ENCODE results near the gene GOLGA2. TPM values are rescaled to one million over a fixed set of nuclear protein-coding genes. Genes with fewer than 3 reads are reported as not detected.

Gene GOLGA2
- total RNA-seq, 1 donor from 2014 or later = 105 TPM

GRCh38 chr9:128314697-128315096 is 38.9 kb upstream of the GOLGA2 start:
- DNase-seq (ENCODE audit: low read depth) (no peak), FAIRE-seq (no peak)
- Histone ChIP-seq H3K27ac (ENCODE audit: low read depth, low read length) (no peak overlapping the region), H3K9me3 (ENCODE audit: insufficient read depth, low read depth, low read length) (no peaks in the 10 kb centered on the region), H4K20me1 (ENCODE audit: insufficient read depth, low read length) (no peaks in the 10 kb centered on the region), H3K27me3 (ENCODE audit: insufficient read depth, low read length) (no peaks in the 10 kb centered on the region), H3K9ac (ENCODE audit: low read length) (no peak overlapping the region), H3K79me2 (ENCODE audit: insufficient read depth, low read length) (no peaks in the 10 kb centered on the region), H3K36me3 (ENCODE audit: insufficient read depth, low read length) (peaks cover 27% of the 10 kb centered on the region), H2AFZ (ENCODE audit: low read depth, low read length) (no peak overlapping the region), H3K4me2 (ENCODE audit: low read length) (no peak overlapping the region), H3K4me1 (ENCODE audit: insufficient read depth, low read length) (peaks cover 5% of the 10 kb centered on the region), H3K4me3 (ENCODE audit: insufficient read depth, low read depth, low read length) (no peak overlapping the region)
- H3K9me3 Mint-ChIP-seq (ENCODE audit: unreplicated experiment) = no peaks in the 10 kb centered on the region
- H3K36me3 Mint-ChIP-seq (ENCODE audit: low read depth, unreplicated experiment) = peaks cover 12% of the 10 kb centered on the region
- TF ChIP-seq EZH2 (IDR thresholded peaks at IDR 0.05; ENCODE audit: insufficient read depth, low read length) (no peak), CTCF (IDR thresholded peaks at IDR 0.05; ENCODE audit: insufficient read depth, low read depth, low read length) (no peak)
- H3K4me1 Mint-ChIP-seq (ENCODE audit: low read depth, unreplicated experiment) = no peaks in the 10 kb centered on the region
- no peaks in the 10 kb centered on the region for H3K27me3 Mint-ChIP-seq (ENCODE audit: low read depth, unreplicated experiment)
- no peak overlapping the region for H3K27ac Mint-ChIP-seq (ENCODE audit: unreplicated experiment)
- no peak overlapping the region for H3K4me3 Mint-ChIP-seq (ENCODE audit: unreplicated experiment)

GRCh38 chr9:128310461-128310860 is 34.7 kb upstream of the GOLGA2 start:
- Histone ChIP-seq H3K27ac (ENCODE audit: low read depth, low read length) (no peak overlapping the region), H3K27me3 (ENCODE audit: insufficient read depth, low read length) (no peaks in the 10 kb centered on the region), H3K4me3 (ENCODE audit: insufficient read depth, low read depth, low read length) (no peak overlapping the region), H3K4me2 (ENCODE audit: low read length) (no peak overlapping the region), H3K79me2 (ENCODE audit: insufficient read depth, low read length) (no peaks in the 10 kb centered on the region), H3K9me3 (ENCODE audit: insufficient read depth, low read depth, low read length) (no peaks in the 10 kb centered on the region), H3K9ac (ENCODE audit: low read length) (no peak overlapping the region), H2AFZ (ENCODE audit: low read depth, low read length) (no peak overlapping the region), H3K36me3 (ENCODE audit: insufficient read depth, low read length) (peaks cover 22% of the 10 kb centered on the region), H4K20me1 (ENCODE audit: insufficient read depth, low read length) (no peaks in the 10 kb centered on the region), H3K4me1 (ENCODE audit: insufficient read depth, low read length) (peaks cover 13% of the 10 kb centered on the region)
- no peak overlapping the region for H3K27ac Mint-ChIP-seq (ENCODE audit: unreplicated experiment)
- H3K4me3 Mint-ChIP-seq (ENCODE audit: unreplicated experiment) = no peak overlapping the region
- H3K36me3 Mint-ChIP-seq (ENCODE audit: low read depth, unreplicated experiment) = peaks cover 11% of the 10 kb centered on the region
- no peaks in the 10 kb centered on the region for H3K27me3 Mint-ChIP-seq (ENCODE audit: low read depth, unreplicated experiment)
- H3K9me3 Mint-ChIP-seq (ENCODE audit: unreplicated experiment) = no peaks in the 10 kb centered on the region
- TF ChIP-seq CTCF (IDR thresholded peaks at IDR 0.05; ENCODE audit: insufficient read depth, low read depth, low read length) (no peak), EZH2 (IDR thresholded peaks at IDR 0.05; ENCODE audit: insufficient read depth, low read length) (no peak)
- no peaks in the 10 kb centered on the region for H3K4me1 Mint-ChIP-seq (ENCODE audit: low read depth, unreplicated experiment)
- no peak for FAIRE-seq
- no peak for DNase-seq (ENCODE audit: low read depth)

GRCh38 chr9:128309551-128309950 is 33.7 kb upstream of the GOLGA2 start:
- no peak for FAIRE-seq

More at GRCh38 chr9:128309551-128309950, 33.7 kb upstream of the GOLGA2 start:
- H3K4me1 Mint-ChIP-seq (ENCODE audit: low read depth, unreplicated experiment) = no peaks in the 10 kb centered on the region
- H3K27ac Mint-ChIP-seq (ENCODE audit: unreplicated experiment) = no peak overlapping the region
- no peaks in the 10 kb centered on the region for H3K27me3 Mint-ChIP-seq (ENCODE audit: low read depth, unreplicated experiment)
- Histone ChIP-seq H2AFZ (ENCODE audit: low read depth, low read length) (no peak overlapping the region), H3K4me3 (ENCODE audit: insufficient read depth, low read depth, low read length) (no peak overlapping the region), H4K20me1 (ENCODE audit: insufficient read depth, low read length) (no peaks in the 10 kb centered on the region), H3K9me3 (ENCODE audit: insufficient read depth, low read depth, low read length) (no peaks in the 10 kb centered on the region), H3K79me2 (ENCODE audit: insufficient read depth, low read length) (no peaks in the 10 kb centered on the region), H3K9ac (ENCODE audit: low read length) (no peak overlapping the region), H3K4me1 (ENCODE audit: insufficient read depth, low read length) (peaks cover 18% of the 10 kb centered on the region), H3K27me3 (ENCODE audit: insufficient read depth, low read length) (no peaks in the 10 kb centered on the region), H3K36me3 (ENCODE audit: insufficient read depth, low read length) (peaks cover 13% of the 10 kb centered on the region), H3K27ac (ENCODE audit: low read depth, low read length) (no peak overlapping the region), H3K4me2 (ENCODE audit: low read length) (no peak overlapping the region)
- peaks cover 9% of the 10 kb centered on the region for H3K36me3 Mint-ChIP-seq (ENCODE audit: low read depth, unreplicated experiment)
- H3K4me3 Mint-ChIP-seq (ENCODE audit: unreplicated experiment) = no peak overlapping the region
- DNase-seq (ENCODE audit: low read depth) = no peak
- no peaks in the 10 kb centered on the region for H3K9me3 Mint-ChIP-seq (ENCODE audit: unreplicated experiment)
- no peak for TF ChIP-seq CTCF (IDR thresholded peaks at IDR 0.05; ENCODE audit: insufficient read depth, low read depth, low read length)
- no peak for TF ChIP-seq EZH2 (IDR thresholded peaks at IDR 0.05; ENCODE audit: insufficient read depth, low read length)
